NT2/D1 (cell line): ENCODE results near the gene NDUFS6.
"Not testable (repeated sequence)": the region's sequence is repeated elsewhere in the genome, so short reads cannot be mapped to it uniquely, and the experiment has no call there.

Source experiments
- DNase-seq: peaks from one replicate; pipeline ENCODE4 v3.0.0-alpha.2; 2011; ENCODE audit warnings: low read depth, low spot score
- H3K27me3 ChIP-seq: 2 replicates; pipeline ENCODE4 v1.6.0; 2011; ENCODE audit warnings: mild to moderate bottlenecking; ENCODE audit not compliant: insufficient read length, insufficient read depth
- H3K36me3 ChIP-seq: 2 replicates; pipeline ENCODE4 v1.6.1; 2011; ENCODE audit warnings: mild to moderate bottlenecking, low read length, mixed read lengths; ENCODE audit not compliant: insufficient read depth, insufficient read length
- H3K4me1 ChIP-seq: 2 replicates; pipeline ENCODE4 v1.5.1; 2011; ENCODE audit not compliant: insufficient read depth, insufficient read length
- H3K4me3 ChIP-seq: 2 replicates; pipeline ENCODE4 v1.5.1; 2011; ENCODE audit warnings: low read depth; ENCODE audit not compliant: insufficient read length
- H3K9ac ChIP-seq: 2 replicates; pipeline ENCODE4 v1.6.0; 2011; ENCODE audit warnings: low read depth; ENCODE audit not compliant: insufficient read length
- H3K9me3 ChIP-seq: 2 replicates; pipeline ENCODE4 v1.5.1; 2011; ENCODE audit warnings: mild to moderate bottlenecking, low read length; ENCODE audit not compliant: insufficient read depth
- SUZ12 ChIP-seq: IDR thresholded peaks from 2 replicates; pipeline ENCODE4 v1.6.1; 2011; ENCODE audit not compliant: insufficient read length, insufficient read depth; ENCODE audit errors: extremely low read depth
- YY1 ChIP-seq: IDR thresholded peaks from 2 replicates; pipeline ENCODE4 v1.6.1; 2011; ENCODE audit not compliant: insufficient read length, insufficient read depth
- ZNF274 ChIP-seq: IDR thresholded peaks from 2 replicates; pipeline ENCODE4 v1.6.1; 2011; ENCODE audit warnings: mild to moderate bottlenecking, low read depth, low read length

The NDUFS6 gene

DNA sequence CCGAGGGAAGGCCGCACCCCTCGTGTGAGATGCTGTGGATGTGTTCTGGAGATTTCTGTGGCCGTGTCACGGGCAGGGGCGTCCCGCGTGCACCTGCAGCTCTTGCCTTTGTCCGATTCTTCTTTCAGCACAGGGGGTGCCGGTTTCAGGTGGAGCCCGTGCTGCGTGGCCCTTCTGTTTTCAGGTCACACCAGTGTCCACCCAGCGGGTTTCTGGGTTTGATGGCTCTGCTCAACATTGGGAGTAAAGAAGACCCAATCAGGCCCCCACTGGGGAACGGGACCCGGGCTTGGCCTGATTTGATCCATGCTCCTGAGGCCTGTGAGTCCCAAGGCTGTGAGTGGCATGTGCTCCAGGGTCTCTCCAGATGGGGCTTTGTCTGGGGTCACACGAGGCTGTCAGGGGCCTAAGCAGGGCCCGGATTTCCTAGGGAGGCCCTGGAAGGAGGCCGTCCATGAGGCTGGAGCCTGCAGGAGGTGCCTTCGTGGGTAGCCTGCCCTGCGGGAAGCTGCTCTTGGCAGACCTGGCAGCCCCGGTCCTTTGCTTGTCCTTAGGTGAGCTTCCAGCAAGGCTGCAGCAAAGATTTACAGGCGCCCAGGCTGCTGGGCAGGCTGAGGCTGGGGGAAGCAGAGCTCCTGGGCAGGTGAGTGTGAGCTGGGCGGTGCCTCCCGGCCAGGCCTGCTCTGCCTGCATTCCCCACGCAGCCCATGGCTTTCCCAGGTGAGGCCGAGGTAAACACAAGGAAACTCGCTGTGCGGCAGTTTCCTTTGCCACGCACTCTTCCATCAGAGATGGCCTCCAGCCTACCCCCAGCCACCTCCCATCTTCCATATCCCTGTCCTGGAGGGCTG, 14.4 kb upstream of the NDUFS6 start:
- H3K9me3 ChIP-seq = no peaks in the 10 kb centered on the region
- H3K4me1 ChIP-seq = no peaks in the 10 kb centered on the region
- no peak overlapping the region for H3K4me3 ChIP-seq
- no peaks in the 10 kb centered on the region for H3K27me3 ChIP-seq
- TF ChIP-seq ZNF274 = no peak
- no peak for TF ChIP-seq YY1
- no peak for TF ChIP-seq SUZ12
- no peaks in the 10 kb centered on the region for H3K36me3 ChIP-seq
- no peak for DNase-seq
- H3K9ac ChIP-seq = no peak overlapping the region

DNA sequence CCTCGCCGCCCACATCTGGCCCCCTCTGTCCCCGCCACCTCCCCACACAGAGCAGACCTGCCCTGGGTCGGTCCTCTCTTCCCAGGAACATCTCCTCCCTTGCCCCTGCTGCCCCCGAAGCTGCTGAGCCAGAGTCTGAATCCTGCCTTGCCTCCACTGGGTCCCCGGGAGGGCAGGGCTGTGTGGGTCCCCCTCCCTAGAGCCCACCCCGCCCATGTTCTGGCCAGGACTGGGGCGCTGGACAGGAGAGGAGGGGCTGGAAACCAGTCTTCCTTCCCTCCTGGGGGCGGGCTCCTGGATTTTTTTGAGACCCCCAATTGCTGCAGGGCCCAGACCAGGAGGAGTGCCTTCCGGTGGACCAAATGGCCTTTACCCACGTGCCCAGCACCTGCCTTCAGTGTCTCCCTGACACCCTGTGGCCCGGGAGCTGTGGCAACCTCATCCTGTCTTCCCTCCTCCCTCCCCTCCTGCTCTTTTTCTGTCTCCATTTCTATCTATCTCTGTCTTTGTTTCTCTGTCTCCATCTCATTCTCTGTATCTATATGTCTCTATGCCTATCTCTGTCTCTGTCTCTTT, 13.6 kb upstream of the NDUFS6 start:
- H3K27me3 ChIP-seq = no peaks in the 10 kb centered on the region
- no peak for DNase-seq
- no peak overlapping the region for H3K9ac ChIP-seq
- no peaks in the 10 kb centered on the region for H3K4me1 ChIP-seq
- H3K36me3 ChIP-seq = no peaks in the 10 kb centered on the region
- H3K4me3 ChIP-seq = no peak overlapping the region
- H3K9me3 ChIP-seq = no peaks in the 10 kb centered on the region
- TF ChIP-seq SUZ12 (no peak), YY1 (no peak), ZNF274 (no peak)

DNA sequence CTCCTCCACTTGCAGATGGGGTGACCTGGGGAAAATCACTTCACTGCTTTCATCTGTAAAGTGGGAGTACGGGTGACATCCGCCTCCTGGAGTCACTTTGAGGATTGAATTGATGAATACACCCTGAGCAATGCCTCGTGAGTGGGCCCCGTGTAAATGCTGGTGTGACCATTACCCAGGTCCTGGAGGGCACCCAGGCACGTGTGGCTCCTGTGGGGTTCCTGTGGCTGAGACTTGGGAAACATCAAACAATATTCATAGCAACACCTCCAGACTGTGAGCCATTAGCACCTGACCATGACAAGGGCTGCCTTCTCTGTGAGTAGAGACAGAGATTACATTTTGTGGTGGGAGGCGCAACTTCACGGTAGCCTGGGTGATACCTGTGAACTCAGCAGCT, 13.0 kb upstream of the NDUFS6 start:
- no peak for DNase-seq
- H3K27me3 ChIP-seq = no peaks in the 10 kb centered on the region
- no peak overlapping the region for H3K4me3 ChIP-seq
- H3K36me3 ChIP-seq = peaks cover under 1% of the 10 kb centered on the region
- H3K9ac ChIP-seq = no peak overlapping the region
- TF ChIP-seq ZNF274 = no peak
- TF ChIP-seq SUZ12 = no peak
- no peak for TF ChIP-seq YY1
- H3K9me3 ChIP-seq = no peaks in the 10 kb centered on the region
- H3K4me1 ChIP-seq = no peaks in the 10 kb centered on the region

- Histone ChIP-seq H3K4me1 (no peaks in the 10 kb centered on the region), H3K4me3 (no peak overlapping the region), H3K9ac (no peak overlapping the region), H3K36me3 (peaks cover 4% of the 10 kb centered on the region), H3K9me3 (no peaks in the 10 kb centered on the region), H3K27me3 (no peaks in the 10 kb centered on the region)
- DNase-seq = no peak
- TF ChIP-seq ZNF274 (no peak), YY1 (no peak), SUZ12 (no peak)
Observed at GRCh38 chr5:1788828-1789227, 12.4 kb upstream of the NDUFS6 start.

DNA sequence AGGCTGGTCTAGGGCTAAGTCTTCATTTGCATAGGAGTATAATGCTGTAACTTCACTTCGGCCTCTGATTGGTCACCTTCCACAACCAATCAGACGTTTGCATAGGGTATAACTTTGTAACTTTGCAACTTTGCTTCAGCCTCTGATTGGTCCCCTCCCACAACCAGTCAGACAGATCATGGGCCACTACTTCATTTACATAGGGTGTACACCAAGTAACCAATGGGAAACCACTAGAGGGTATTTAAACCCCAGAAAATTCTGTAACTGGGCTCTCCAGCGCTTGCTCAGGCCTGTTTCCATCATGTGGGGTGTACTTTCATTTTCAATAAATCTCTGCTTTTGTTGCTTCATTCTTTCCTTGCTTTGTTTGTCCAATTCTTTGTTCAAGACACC, 11.8 kb upstream of the NDUFS6 start:
- H3K4me3 ChIP-seq, H3K27me3 ChIP-seq, H3K9ac ChIP-seq, H3K4me1 ChIP-seq, H3K36me3 ChIP-seq, DNase-seq, H3K9me3 ChIP-seq: not testable (repeated sequence)

GRCh38 chr5:1789834-1790471, 11.3 kb upstream of the NDUFS6 start:
- TF ChIP-seq YY1 = no peak
- no peak for TF ChIP-seq SUZ12
- no peak for TF ChIP-seq ZNF274
- Histone ChIP-seq H3K9ac (no peak overlapping the region), H3K27me3 (no peaks in the 10 kb centered on the region), H3K36me3 (peaks cover 8% of the 10 kb centered on the region), H3K4me1 (no peaks in the 10 kb centered on the region), H3K4me3 (no peak overlapping the region), H3K9me3 (no peaks in the 10 kb centered on the region)
- no peak for DNase-seq

DNA sequence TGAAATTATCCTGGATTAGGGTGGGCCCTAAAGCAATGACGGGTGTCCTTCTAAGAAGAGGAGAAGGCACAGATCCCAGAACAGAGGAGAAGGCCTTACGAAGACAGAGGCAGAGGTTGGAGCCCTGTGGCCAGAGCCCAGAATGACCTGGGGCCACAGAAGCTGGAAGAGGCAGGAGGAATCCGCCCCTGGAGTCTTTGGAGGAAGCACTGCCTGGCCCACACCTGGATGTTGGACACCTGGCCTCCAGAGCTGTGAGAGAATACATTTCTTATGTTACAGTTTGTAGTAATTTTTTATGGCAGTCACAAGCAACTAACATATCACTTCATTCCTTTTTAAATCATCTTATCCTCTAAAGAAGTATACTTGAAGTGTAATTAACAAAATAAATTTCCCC, 10.0 kb upstream of the NDUFS6 start:
- Histone ChIP-seq H3K36me3 (peaks cover 15% of the 10 kb centered on the region), H3K27me3 (no peaks in the 10 kb centered on the region), H3K9me3 (no peaks in the 10 kb centered on the region), H3K4me3 (no peak overlapping the region), H3K9ac (no peak overlapping the region), H3K4me1 (peaks cover 2% of the 10 kb centered on the region)
- TF ChIP-seq YY1 (no peak), ZNF274 (no peak), SUZ12 (no peak)
- DNase-seq = no peak
